H1 (cell line): ENCODE data around the gene GUCY1A2. TPM values are rescaled to one million over a fixed set of nuclear protein-coding genes. Genes with fewer than 3 reads are reported as not detected.

Experiments
- CTCF ChIA-PET: fragments of 300-600 bp; sonication (Branson Sonifier 250); formaldehyde crosslinking; loops from one replicate; lab custom pipeline; 2021; ENCODE audit not compliant: partially characterized antibody; lab: Charles Lee
- POLR2A ChIA-PET: fragments of 300-600 bp; sonication (Branson Sonifier 250); formaldehyde crosslinking; loops from one replicate; lab custom pipeline; 2021; ENCODE audit warnings: inconsistent platforms; ENCODE audit not compliant: partially characterized antibody; lab: Charles Lee
- DNase-seq, 2 experiments: peaks; one replicate each; pipeline versions ENCODE4 v3.0.0 to v3.0.0-alpha.2; 2010 to 2022; ENCODE audit warnings: low spot score in 2 of 2, low read depth in 1 of 2, mixed read lengths in 1 of 2
- FAIRE-seq: peaks from 2 replicates; lab custom pipeline; 2011; peaks lifted over from hg19 to GRCh38; lab: Jason Lieb, UNC
- H2AFZ ChIP-seq: 2 replicates; pipeline ENCODE4 v1.8.1; 2012; ENCODE audit warnings: low read length, inconsistent platforms
- H2AK5ac ChIP-seq: 2 replicates; pipeline ENCODE4 v1.6.1; 2013; ENCODE audit warnings: low read depth, low read length
- H2BK120ac ChIP-seq: replicated peaks from 2 replicates; pipeline ENCODE3; 2013; ENCODE audit warnings: low read depth, low read length, inconsistent platforms
- H2BK12ac ChIP-seq: 2 replicates; pipeline ENCODE4 v1.6.1; 2013; ENCODE audit warnings: low read depth, low read length
- H2BK15ac ChIP-seq: 2 replicates; pipeline ENCODE4 v1.6.1; 2013; ENCODE audit warnings: low read length
- H2BK20ac ChIP-seq: 2 replicates; pipeline ENCODE4 v1.6.1; 2013; ENCODE audit warnings: low read length
- H2BK5ac ChIP-seq: 2 replicates; pipeline ENCODE4 v1.6.1; 2013; ENCODE audit warnings: low read depth, low read length
- H3K14ac ChIP-seq: 2 replicates; pipeline ENCODE4 v1.6.1; 2013; ENCODE audit warnings: inconsistent platforms; ENCODE audit not compliant: insufficient read length
- H3K18ac ChIP-seq: 2 replicates; pipeline ENCODE4 v1.6.1; 2013; ENCODE audit warnings: low read length; ENCODE audit errors: extremely low read depth
- H3K23ac ChIP-seq: 2 replicates; pipeline ENCODE4 v1.6.1; 2013; ENCODE audit warnings: inconsistent platforms; ENCODE audit not compliant: insufficient read length
- H3K23me2 ChIP-seq: 2 replicates; pipeline ENCODE4 v1.6.1; 2013; ENCODE audit warnings: low read depth, low read length
- H3K27ac ChIP-seq: 2 replicates; pipeline ENCODE4 v1.6.1; 2011; ENCODE audit warnings: low read depth, low read length, inconsistent platforms
- H3K27me3 ChIP-seq, 4 experiments: replicated peaks in 1 of 4; 1 replicate in 1 of 4; 2 replicates in 3 of 4; pipeline versions ENCODE4 v1.6.1 to v1.8.1; 2011 to 2013; ENCODE audit warnings: low read length in 3 of 4, mild to moderate bottlenecking in 3 of 4, inconsistent platforms in 2 of 4, mixed read lengths in 2 of 4, moderate library complexity in 1 of 4; ENCODE audit not compliant: control insufficient read depth in 3 of 4, insufficient read depth in 3 of 4; ENCODE audit errors: extremely low read depth in 1 of 4
- H3K36me3 ChIP-seq, 4 experiments: 2 replicates each; pipeline versions ENCODE4 v1.6.1 to v1.8.1; 2011 to 2013; ENCODE audit warnings: mild to moderate bottlenecking in 4 of 4, low read length in 3 of 4, moderate library complexity in 2 of 4, control low read depth in 1 of 4, inconsistent platforms in 1 of 4; ENCODE audit not compliant: insufficient read depth in 4 of 4, control insufficient read depth in 2 of 4
- H3K4ac ChIP-seq: replicated peaks from 2 replicates; pipeline ENCODE3; 2013; ENCODE audit warnings: low read length, low read depth, mixed read lengths, inconsistent platforms; ENCODE audit not compliant: insufficient read length
- H3K4me1 ChIP-seq, 4 experiments: replicated peaks in 1 of 4; 1 replicate in 1 of 4; 2 replicates in 3 of 4; pipeline versions ENCODE4 v1.6.1 to v1.8.1; 2011 to 2013; ENCODE audit warnings: low read length in 3 of 4, inconsistent platforms in 2 of 4, mixed read lengths in 1 of 4; ENCODE audit not compliant: insufficient read depth in 4 of 4, control insufficient read depth in 3 of 4
- H3K4me2 ChIP-seq, 2 experiments: 2 replicates each; pipeline versions ENCODE4 v1.6.1 to v1.8.1; 2011 to 2013; ENCODE audit warnings: low read depth in 2 of 2, low read length in 2 of 2, control low read depth in 1 of 2, inconsistent platforms in 1 of 2, mild to moderate bottlenecking in 1 of 2; ENCODE audit not compliant: insufficient read depth in 1 of 2
- H3K4me3 ChIP-seq, 4 experiments: fragments of 200-600, 300-600 bp in 1 of 4; sonication (generic), shearing (Covaris generic), sonication (Bioruptor Twin) in 1 of 4; 2 replicates each; pipeline versions ENCODE4 v1.5.1 to v1.8.1; 2011 to 2016; ENCODE audit warnings: low read length in 4 of 4, low read depth in 3 of 4, control low read depth in 2 of 4, inconsistent platforms in 2 of 4, mild to moderate bottlenecking in 2 of 4, mixed read lengths in 1 of 4, moderate library complexity in 1 of 4; ENCODE audit not compliant: insufficient read depth in 2 of 4; ENCODE audit errors: extremely low read depth in 1 of 4
- H3K56ac ChIP-seq: replicated peaks from 2 replicates; pipeline ENCODE3; 2013; ENCODE audit warnings: low read depth, mild to moderate bottlenecking, mixed read lengths, low read length, inconsistent platforms; ENCODE audit not compliant: insufficient read length
- H3K79me1 ChIP-seq: 2 replicates; pipeline ENCODE4 v1.6.1; 2013; ENCODE audit warnings: low read depth, low read length, control low read depth
- H3K79me2 ChIP-seq, 2 experiments: 2 replicates each; pipeline versions ENCODE4 v1.6.1 to v1.8.1; 2012 to 2013; ENCODE audit warnings: low read length in 2 of 2, mild to moderate bottlenecking in 2 of 2, inconsistent platforms in 1 of 2; ENCODE audit not compliant: insufficient read depth in 2 of 2, control insufficient read depth in 1 of 2
- H3K9ac ChIP-seq, 4 experiments: replicated peaks in 1 of 4; 1 replicate in 1 of 4; 2 replicates in 3 of 4; pipeline versions ENCODE4 v1.6.1 to v1.8.1; 2011 to 2013; ENCODE audit warnings: low read depth in 3 of 4, low read length in 3 of 4, control low read depth in 2 of 4, mild to moderate bottlenecking in 2 of 4, moderate library complexity in 2 of 4, inconsistent platforms in 1 of 4; ENCODE audit errors: extremely low read depth in 1 of 4
- H3K9me3 ChIP-seq, 2 experiments: 2 replicates each; pipeline versions ENCODE4 v1.6.1 to v1.8.1; 2012 to 2013; ENCODE audit warnings: mild to moderate bottlenecking in 2 of 2, moderate library complexity in 2 of 2, control low read depth in 1 of 2, inconsistent platforms in 1 of 2, low read depth in 1 of 2, low read length in 1 of 2, mixed read lengths in 1 of 2; ENCODE audit not compliant: insufficient read depth in 2 of 2
- H4K20me1 ChIP-seq, 2 experiments: replicated peaks in 1 of 2; 2 replicates each; pipeline versions ENCODE3 to v1.8.1; 2011 to 2013; ENCODE audit warnings: inconsistent platforms in 2 of 2, low read length in 2 of 2, mild to moderate bottlenecking in 1 of 2; ENCODE audit not compliant: insufficient read depth in 2 of 2, control insufficient read depth in 1 of 2
- H4K5ac ChIP-seq: 2 replicates; pipeline ENCODE4 v1.6.1; 2013; ENCODE audit warnings: low read length, low read depth, mixed read lengths, inconsistent platforms; ENCODE audit not compliant: insufficient read length
- H4K8ac ChIP-seq: 2 replicates; pipeline ENCODE4 v1.8.0; 2013; ENCODE audit warnings: mild to moderate bottlenecking, moderate library complexity, low read length, inconsistent platforms; ENCODE audit not compliant: insufficient read depth; ENCODE audit errors: extremely low read depth
- H4K91ac ChIP-seq: replicated peaks from 2 replicates; pipeline ENCODE3; 2013; ENCODE audit warnings: low read length, mixed read lengths, inconsistent platforms; ENCODE audit not compliant: insufficient read length
- SIX5 ChIP-seq: IDR thresholded peaks from 2 replicates; pipeline ENCODE4 v1.6.1; 2011; ENCODE audit warnings: mild to moderate bottlenecking, low read depth, low read length
- TEAD4 ChIP-seq: IDR thresholded peaks from 2 replicates; pipeline ENCODE4 v1.6.1; 2012; ENCODE audit warnings: low read depth, low read length, inconsistent platforms, mixed read lengths
- WGBS, 2 experiments: shearing (Covaris generic) in 1 of 2; methylation state at CpG; one replicate each; pipeline versions ENCODE4 v1.1.6 to v1.1.7; 2013 to 2015; ENCODE audit warnings: low lambda C conversion rate in 2 of 2, mixed read lengths in 2 of 2, inconsistent platforms in 1 of 2, low coverage in 1 of 2, missing lambda C conversion rate in 1 of 2; ENCODE audit not compliant: insufficient replicate concordance in 2 of 2, insufficient coverage in 1 of 2, insufficient read length in 1 of 2; ENCODE audit errors: extremely low coverage in 1 of 2, missing lambda C conversion rate in 1 of 2; 5-methylcytosine and 5-hydroxymethylcytosine counted together
- polyA plus RNA-seq, 7 experiments: library from polyadenylated mRNA; depleted of rRNA in 3 of 7; stranded (reverse) in 5 of 7; unstranded in 2 of 7; fragments of >200 nt in 5 of 7; fragments of 200-250 nt in 2 of 7; gene quantifications; 1 replicate in 5 of 7; 2 replicates in 1 of 7; 4 replicates in 1 of 7; pipeline versions ENCODE4 v1.2.1 to v1.2.3, GENCODE V29; 2011 to 2013; ENCODE audit warnings: missing spikeins in 2 of 7, mixed read lengths in 2 of 7
- total RNA-seq: library from RNA; stranded (reverse); fragmentation: NEBNext Ultra II Directional; extraction: Animal tissue kit (Norgen Biotek cat#: 25700); gene quantifications from 2 replicates; pipeline ENCODE4 v1.2.1, GENCODE V29; 2021

GUCY1A2 gene
- total and polyA plus RNA-seq, 2 of the 8 experiments (the other 6 are each of a cell fraction or from before 2014, with no cell fraction given), result 0.11 to 1.9 TPM

GRCh38 chr11:106624377-106624776 is 393.9 kb downstream of the GUCY1A2 start:
- no peak overlapping the region for H3K4me3 ChIP-seq
- no peaks in the 10 kb centered on the region for H3K23me2 ChIP-seq
- H4K5ac ChIP-seq, result no peak overlapping the region
- no peaks in the 10 kb centered on the region for H4K20me1 ChIP-seq
- no peak overlapping the region for H3K56ac ChIP-seq
- no peak overlapping the region for H3K18ac ChIP-seq
- no peak overlapping the region for H3K14ac ChIP-seq
- H2BK120ac ChIP-seq, result no peak overlapping the region
- DNase-seq (no peak), FAIRE-seq (no peak)
- 75% methylated on average over 3 of the region's 3 CpGs; no CpG with 5 or more reads in 1 of the 2 experiments for WGBS, 2 experiments
- no peaks in the 10 kb centered on the region for H3K27me3 ChIP-seq
- H3K9me3 ChIP-seq, result no peaks in the 10 kb centered on the region
- H3K36me3 ChIP-seq, result no peaks in the 10 kb centered on the region
- H3K27ac ChIP-seq, result no peak overlapping the region
- no peak overlapping the region for H3K9ac ChIP-seq
- no peaks in the 10 kb centered on the region for H3K4me1 ChIP-seq
- H3K4ac ChIP-seq, result no peak overlapping the region
- no peak overlapping the region for H4K91ac ChIP-seq
- no peak overlapping the region for H4K8ac ChIP-seq
- no peak overlapping the region for H2BK5ac ChIP-seq
- TF ChIP-seq TEAD4 (no peak), SIX5 (peak; percentile 37; the same call in 1 of the 2 replicates)
- 0 out of 4 replicates have a peak overlapping the region, but pooled peaks of 1 of the 2 experiments have one; percentile 34 for H3K4me2 ChIP-seq
- ChIA-PET POLR2A (no interaction called here), CTCF (no interaction called here)
- H3K23ac ChIP-seq, result no peak overlapping the region
- H2AK5ac ChIP-seq, result no peak overlapping the region
- H2BK20ac ChIP-seq, result no peak overlapping the region
- H3K79me2 ChIP-seq, result no peaks in the 10 kb centered on the region
- H2BK12ac ChIP-seq, result no peak overlapping the region
- no peaks in the 10 kb centered on the region for H3K79me1 ChIP-seq
- H2AFZ ChIP-seq, result no peak overlapping the region
- H2BK15ac ChIP-seq, result no peak overlapping the region
